HG03103 (cell line): ENCODE measurements around the gene HIGD1A.

Source experiments
- ATAC-seq: cut with Tn5 transposase; IDR thresholded peaks from one replicate; pipeline ENCODE4 v1.9.1; 2021; ENCODE audit warnings: low read depth; ENCODE audit not compliant: unreplicated experiment

HIGD1A gene

DNA sequence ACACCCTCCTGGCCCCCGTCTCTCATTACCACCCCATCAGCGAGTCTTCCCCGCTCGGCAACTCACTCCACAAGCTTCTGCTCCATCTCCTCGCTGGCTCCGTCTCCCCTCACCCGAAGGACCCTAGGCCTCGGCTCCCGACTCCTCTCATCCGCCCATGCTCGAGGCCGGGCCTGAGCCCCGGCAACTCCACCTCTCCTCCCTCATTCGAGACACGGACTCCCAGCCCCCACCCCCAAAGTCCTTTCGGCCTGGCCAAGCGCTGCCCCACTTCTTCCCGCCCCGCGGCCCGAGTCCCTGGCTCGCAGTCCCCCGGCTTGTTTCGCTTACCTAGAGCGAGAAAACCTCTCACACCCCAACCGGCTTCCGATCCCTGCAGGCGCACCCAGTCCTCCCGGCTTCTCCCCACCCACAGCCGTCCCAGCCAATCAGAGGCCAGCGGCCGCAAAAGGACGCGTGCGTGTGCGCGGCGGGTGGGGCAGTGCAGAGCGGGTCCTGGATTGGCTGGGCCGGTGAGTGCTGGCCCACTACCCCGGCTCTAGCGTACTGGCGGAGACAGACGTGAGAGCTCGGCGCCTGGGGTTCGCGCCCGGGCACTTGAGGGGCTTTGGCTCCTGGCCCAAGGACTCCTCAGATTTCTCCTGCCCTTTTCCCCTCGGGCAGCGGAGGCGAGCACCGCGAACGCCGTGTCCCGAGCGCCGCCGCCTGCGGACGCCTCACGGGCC, at the start of gene HIGD1A:
TSS of gene HIGD1A (minus strand) at position 385 of the 725 bp plus-strand sequence. CDS start 10,237 bp downstream, outside the sequence.
- peak; percentile 96 for ATAC-seq

DNA sequence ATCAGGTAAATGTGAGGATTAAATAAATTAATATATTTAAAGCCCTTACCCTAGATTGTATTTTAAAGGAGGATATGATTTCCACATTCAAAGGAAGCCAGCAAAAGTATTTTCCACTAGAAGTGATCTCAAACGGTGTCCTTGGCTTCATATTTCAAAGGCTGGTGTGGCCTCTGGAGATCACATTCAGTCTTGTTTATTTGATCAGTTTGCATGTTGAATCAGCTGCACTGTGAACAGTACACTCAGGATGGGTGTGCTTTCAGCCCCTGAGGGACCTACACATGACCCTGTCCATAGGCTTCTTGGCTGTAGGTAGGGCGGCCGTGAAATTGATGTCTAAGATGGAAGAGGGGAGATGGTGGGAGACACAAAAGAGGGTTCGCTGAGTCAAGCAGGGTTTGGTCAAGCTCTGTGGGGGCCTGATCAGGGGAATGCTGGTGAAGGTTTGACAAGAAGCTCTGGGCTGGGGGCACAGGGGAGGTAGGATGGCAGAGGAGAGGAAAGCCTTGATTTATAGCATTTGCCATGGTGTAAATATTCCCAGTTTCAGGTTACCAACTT, 49.5 kb upstream of the HIGD1A start:
- no peak for ATAC-seq

DNA sequence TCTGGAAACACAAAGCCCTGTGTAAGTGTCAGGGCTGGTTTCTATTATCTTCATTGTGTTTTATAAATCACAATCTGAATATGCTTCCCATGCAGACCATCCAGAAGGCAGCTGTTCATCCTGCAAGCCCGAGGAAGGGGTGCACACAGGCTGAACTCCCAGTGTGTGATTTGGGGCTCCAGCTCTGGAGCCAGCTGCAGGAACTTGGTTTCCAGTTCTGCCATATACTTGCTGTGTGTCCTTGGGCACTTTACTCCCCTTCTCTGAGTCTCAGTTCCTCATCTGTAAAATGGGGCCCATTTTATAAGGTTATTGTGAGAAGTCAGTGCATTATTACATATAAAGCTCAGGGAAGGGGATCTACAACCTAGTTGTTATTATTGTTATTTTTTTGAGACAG, 48.8 kb upstream of the HIGD1A start:
- ATAC-seq: no peak

DNA sequence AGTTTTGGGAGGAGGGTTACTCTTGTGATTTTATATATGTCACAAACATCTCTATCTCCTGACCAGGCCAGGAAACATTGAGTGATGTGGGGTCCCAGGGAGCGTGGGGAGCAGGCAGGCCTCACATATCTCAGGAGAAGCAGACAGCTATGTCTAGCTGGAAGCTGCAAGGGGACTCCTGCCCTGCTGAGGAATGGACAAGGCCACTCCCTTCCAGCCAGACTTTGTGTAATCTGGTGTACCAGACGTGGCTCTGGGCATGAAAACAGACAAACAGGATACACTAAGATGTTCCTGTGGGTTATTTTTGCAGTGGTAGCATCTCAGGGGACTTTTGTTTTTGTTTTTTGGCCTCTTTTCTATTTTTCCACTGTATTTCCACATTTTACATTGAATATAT, 48.2 kb upstream of the HIGD1A start:
- ATAC-seq: no peak

DNA sequence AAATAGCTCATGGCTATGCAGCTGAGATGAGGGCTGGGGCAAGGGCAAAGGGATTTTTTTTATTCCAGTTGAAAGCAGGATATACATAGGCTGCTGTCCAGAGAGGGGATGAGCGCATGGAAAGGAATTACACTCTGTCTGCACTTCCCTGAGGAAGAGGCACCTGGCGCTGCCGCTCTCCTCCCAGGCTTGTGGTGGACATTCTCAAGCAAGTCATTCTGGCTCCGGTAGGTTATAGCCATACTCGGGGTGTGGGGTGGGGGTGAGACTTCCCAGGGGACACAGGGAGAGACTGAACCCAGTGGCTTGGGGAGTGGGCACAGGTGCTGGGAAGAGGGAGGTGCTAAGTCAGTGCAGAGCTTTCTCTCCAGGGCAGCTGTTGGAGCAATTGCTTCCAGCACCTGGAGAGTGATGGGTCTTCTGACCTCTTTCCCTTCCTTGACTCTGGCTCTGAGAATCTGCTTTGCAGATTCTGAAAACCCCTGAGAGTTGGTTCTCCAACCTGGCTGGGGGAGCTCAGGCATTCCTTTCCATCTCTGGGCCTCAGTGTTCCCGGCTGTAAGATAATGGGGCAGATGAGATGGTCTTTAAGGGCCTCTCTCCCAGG, 47.0 kb upstream of the HIGD1A start:
- ATAC-seq: no peak

DNA sequence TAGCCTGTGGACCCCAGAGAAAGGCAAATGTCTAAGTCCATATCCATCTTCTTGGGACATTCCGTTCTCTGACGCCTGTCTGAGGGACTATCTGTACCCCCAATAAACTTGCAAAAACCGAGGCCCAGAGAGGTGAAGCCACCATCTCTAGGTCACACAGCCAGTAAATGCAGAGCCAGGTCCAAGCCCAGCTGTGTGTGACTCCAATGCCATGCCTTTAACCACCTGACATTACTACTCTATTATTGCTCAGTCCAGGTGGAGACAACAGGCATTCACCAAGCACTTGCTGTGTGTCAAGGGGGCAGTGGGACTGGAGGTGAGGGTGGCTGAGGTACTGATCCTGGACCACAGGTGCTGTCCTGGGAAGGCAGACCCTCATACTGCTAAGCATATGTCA, 46.0 kb upstream of the HIGD1A start:
- no peak for ATAC-seq

DNA sequence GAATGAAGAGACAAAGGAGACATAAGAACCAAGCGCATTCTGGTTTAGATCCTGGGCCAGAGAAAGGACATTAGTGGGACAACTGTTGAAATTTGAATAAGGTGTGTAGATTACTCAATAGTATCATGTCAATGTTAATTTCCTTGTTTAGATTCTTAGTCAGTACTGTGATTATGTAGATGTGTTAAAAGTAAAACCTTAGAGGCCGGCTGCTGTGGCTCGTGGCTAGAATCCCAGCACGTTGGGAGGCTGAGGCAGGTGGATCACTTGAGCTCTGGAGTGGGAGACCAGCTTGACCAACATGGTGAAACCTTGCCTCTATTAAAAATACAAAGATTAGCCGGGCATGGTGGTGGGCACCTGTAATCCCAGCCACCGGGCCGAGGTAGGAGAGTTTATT, 44.7 kb upstream of the HIGD1A start:
- no peak for ATAC-seq

DNA sequence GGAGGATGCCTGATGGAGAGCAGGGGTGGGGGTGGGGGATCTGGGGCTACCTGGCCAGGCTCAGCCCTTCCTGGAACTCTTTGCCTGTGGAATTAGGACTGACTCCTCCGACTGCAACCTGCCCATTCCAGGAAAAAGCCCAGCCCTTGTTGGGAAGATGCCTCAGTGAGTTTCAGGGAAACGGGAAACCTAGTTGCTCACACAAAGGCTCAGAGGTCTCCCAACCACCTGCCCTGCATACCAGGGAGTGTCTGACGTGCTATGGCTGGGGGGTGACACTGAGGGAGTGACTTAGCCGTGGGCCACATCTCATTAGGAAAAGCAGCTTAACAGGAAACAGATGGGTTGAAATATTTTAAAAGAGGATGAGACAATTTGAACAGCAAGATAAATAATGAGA, 43.4 kb upstream of the HIGD1A start:
- ATAC-seq: no peak

DNA sequence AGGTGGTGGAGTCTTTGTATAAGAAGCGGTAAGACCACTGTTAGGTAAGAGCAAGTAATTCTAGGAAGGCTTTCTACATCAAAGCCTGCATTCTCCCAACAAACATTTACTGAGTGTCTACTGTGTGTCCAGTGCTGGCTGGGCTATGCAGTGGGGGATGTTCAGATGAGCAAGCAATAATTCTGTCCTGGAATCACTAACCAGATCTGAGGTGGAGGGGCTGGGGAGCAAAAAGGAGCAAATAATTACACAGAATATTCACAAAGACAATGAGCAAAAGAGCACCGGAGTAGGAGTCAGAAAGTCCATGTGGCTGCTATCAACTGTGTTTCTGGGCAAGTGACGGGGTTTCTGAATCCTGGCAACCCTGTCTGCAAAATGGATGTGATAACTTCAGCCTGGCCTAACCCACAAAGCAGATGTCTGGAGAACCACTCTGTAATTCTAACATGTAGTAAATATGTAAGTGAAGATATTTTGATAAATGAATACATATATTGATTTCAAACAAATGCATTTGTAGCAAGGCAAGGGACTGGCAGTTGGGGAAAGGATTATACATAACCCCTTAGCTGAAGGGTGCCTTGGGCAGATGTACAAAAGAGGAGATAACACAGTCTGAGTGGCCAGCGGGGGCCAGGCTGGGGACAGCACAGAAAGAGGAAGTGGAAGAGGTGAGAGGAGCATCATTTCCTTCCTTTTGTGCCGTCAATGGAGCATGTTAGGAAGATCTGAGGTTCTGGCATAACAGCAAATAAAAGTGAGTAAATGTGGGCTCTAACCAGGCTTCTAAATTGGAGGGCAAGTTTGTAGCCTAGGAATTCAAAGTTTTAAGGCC, 42.6 kb upstream of the HIGD1A start:
- no peak for ATAC-seq

DNA sequence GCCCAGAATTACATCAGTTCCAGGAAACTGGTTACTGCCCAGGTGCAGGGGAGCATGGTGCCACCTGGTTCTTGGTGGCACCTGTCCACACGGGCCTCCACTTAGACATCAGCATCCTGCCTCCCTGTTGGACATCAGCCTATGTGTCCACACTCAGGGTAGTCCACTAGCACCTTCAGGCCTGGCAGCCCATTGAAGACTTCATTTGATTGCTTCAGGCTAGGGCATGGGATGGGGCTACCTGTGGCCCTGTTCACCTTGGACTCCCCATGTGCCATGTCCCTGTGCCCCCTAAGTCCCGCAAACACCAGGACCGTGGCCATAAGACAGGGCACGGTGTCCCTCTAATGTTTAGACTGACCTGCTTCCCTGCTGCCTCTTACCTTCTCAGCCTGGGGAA, 40.5 kb upstream of the HIGD1A start:
- no peak for ATAC-seq

DNA sequence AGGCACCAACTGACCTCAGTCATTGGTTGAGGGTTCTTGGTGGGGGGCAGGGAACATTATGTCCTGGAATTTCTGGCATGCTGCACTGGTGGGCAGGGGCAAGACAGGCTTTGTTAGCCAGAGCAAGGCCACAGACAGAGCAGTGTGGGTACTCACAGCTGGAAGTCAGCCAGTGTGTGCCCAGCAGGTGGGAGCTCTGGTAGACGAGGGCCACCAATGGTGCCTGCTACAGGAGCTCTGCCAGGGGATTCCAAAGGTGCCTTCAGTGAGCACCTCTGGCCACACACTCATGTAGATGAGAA, 40.1 kb upstream of the HIGD1A start:
- no peak for ATAC-seq

DNA sequence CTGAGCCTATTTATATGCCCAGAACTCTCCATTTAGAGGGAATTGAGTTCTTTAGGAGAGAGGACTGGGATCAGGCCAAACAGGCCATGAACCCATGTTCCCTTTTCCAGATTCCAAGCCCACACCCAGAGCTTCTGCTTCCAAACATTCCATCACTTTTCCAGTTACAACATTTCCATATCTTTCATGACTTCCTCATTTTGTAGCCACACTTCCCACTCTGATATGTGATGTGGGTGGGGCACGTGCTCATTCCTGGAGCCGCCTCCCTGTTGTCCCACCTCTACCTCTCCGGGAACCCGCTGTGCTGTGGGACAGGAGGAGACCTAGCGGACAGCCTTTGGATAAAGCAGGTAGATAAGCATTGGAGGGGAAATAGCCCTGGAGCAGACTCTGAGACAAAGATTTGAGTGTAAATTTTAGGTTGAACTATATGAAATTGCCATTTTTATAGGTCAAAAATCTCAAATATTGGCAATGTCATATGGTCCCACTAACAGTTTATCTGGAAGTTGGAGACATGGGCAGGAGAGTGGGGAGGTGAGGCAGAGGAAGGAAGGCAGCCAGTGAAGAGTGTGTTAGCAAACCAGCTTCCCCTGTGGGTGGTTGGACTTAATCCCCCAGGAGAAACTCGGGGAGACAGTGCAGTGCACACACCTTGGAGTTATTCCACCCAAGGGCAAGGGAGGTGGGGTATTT, 39.6 kb upstream of the HIGD1A start:
- no peak for ATAC-seq

DNA sequence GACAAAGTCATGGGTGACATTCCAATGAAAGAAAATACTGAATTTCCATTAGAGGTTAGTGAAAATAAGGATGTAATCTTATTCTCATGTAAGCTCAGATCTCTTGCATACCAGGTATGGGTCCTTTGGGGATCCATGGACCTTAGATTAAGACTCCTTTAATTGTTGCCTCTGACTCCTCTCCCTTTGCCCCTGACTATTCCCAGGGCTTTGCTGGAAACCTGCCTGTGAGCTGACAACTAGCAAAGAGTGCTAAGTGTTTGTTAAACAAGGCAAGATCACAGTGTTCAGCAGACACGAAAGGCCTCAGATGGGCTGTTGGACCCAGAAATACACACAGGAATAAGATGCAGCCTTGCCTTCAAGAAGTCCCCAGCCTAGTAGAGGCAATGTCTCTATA, 37.0 kb upstream of the HIGD1A start:
- no peak for ATAC-seq

DNA sequence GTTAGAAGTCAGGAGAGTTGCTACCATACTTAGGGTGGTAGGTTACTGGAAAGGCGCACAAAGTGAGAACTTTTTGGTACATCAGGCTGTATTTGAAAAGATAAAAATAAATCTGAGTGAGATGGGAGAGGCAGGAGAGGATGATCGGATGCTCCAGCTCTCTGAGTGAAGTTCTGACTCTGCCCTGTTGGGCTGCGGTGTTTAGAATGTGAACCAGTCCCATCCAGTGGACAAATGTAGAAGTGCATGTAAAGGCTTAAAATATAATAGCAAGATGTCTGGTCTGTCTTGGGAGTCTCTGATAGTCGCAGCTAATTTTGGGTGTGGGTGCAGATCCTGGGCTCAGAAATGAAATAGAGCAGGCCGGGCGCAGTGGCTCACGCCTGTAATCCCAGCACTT, 35.3 kb upstream of the HIGD1A start:
- ATAC-seq: peak; percentile 91

DNA sequence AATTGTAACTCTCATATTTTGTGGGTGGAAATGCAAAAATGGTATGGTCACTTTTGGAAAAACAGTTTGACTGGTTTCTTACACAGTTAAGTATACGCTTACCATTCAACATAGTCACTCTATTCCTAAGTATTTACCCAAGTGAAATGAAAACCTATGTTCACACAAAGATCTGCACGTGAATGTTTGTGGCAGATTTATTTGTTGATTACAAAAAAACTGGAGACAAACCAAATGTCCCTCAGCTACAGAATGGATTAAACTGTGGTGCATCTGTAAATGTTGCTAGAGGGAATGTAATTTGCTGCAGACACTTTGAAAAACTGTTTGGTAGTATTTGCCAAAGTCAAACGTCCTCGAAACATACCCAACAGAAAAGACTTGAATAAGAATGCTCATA, 34.3 kb upstream of the HIGD1A start:
- ATAC-seq: no peak

DNA sequence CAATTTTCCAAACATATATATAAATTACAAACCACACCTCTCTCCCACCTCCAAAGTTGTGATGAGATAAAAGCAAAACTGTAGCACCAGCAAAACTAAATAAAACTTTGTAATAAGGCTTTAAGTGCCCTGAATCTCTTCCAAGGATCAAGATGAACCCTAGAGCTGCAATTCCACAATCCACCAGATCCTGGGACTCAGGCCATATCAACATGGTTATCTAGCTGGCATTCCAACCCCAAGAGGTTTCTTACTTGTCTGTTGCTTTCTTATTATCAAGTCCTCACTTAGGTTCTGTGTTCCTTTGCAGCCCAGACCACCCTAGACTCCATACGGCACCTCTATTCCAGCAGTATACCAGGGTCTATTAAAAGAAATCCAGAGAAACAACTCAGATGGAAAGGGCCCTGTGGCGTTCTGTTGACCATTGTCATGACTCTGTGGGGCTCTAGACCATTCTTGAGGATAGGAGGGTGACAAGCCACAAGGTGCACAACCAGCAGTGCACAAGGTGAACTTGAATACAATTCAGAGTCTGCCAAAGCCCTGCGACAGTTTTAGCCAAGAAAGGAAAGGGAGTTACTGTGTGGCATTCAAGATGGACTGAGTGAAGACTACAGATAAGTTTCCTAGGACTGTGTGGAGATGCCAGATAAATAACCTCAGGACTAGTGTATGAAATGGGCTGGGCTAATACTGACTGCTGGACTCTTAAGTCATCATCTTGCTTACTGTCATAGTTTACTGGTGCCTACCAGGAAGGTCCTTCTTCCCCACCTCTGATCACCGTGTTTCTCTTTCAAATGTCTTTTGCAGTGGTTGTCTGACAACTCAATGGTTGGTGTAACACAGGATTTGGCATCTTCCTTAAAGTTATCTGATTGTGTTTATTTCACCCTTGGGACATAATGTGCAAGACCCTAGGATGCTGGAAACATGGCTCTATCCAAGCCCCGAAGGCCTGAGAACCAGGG, 32.1 kb upstream of the HIGD1A start:
- no peak for ATAC-seq

DNA sequence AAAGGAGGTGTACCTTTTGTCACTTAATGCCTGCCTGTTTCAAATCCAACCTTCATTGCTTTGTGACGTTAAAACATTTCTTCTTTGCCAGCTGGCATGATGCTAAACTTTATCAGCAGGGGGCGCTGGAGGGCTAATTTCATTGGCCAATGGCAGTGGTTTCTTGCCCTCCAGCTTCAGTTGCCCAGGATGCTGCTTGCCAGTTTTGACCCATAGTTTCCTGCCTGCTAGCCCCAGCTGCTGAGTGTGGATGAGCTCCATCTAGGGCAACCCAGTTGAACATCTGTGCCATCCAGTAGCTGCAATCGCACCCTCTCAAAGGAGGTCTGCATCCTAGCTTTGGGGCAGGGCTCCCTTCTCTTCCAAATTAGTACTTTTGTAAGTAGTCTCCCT, 27.0 kb upstream of the HIGD1A start:
- no peak for ATAC-seq

DNA sequence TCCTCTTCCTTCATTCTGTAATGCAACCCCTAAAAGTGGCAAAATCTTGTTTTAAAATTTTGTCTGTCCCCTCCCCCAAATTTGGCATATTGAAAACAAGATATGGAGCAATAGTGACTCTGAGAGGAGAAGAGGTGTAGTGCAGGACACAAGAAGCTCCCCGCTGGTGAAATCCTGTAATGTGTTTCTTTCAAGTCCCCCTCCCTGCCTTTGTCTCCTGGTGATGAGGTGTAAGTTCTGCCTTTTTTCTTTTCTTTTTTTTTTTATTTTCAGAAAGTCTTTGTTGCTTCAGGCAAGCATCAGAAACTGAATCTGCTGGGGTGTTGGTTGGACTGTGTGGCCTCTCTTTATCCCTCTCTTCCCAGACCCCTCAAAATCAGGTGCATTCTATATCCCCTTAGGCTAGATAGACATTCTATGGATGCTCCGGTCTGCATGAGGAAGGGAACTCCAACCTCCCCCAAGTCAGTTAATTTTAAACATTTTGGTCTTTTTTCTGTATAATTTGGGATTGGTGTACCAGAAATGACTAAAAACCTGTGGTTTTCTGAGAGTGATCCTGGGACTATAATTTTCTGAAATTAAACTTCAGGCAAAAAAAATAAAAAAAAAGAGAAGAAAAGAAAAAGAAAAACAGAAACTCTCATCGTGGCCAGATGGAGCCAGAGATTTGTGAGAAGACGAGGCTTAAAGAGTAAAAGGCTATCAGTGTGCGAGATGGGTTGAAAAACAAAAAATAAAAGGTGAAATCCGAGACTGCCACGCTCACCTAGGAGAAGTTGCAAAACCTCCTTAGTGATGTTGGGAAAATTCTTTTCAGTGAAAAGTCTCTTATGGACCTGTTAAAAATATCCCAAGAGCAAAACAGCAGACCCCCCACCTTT, 26.4 kb upstream of the HIGD1A start:
- ATAC-seq: no peak
